A549 treated with RU486 at 1 μM for 4 hours (cell line): ENCODE measurements around the gene ERVW-1. TPM values are rescaled to one million over a fixed set of nuclear protein-coding genes. Genes with fewer than 3 reads are reported as not detected.

ENCODE experiments used
- total RNA-seq: library from RNA; stranded (reverse); fragments of 200-300 nt; extraction: Qiagen RNA extraction; gene quantifications from 5 replicates; pipeline ENCODE4 v1.2.3, GENCODE V29; 2022; ENCODE audit warnings: low read depth

ERVW-1 gene, protein sequence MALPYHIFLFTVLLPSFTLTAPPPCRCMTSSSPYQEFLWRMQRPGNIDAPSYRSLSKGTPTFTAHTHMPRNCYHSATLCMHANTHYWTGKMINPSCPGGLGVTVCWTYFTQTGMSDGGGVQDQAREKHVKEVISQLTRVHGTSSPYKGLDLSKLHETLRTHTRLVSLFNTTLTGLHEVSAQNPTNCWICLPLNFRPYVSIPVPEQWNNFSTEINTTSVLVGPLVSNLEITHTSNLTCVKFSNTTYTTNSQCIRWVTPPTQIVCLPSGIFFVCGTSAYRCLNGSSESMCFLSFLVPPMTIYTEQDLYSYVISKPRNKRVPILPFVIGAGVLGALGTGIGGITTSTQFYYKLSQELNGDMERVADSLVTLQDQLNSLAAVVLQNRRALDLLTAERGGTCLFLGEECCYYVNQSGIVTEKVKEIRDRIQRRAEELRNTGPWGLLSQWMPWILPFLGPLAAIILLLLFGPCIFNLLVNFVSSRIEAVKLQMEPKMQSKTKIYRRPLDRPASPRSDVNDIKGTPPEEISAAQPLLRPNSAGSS
- not detected in 5 replicates for total RNA-seq

GRCh38 chr7:92477681-92478080 lies at the start of gene ERVW-1:
Gene ERVW-1, minus strand, starts transcription at chr7:92477946. Its CDS starts 7,565 bp downstream, at chr7:92470381.

GRCh38 chr7:92447345-92448204 lies 30.2 kb downstream of the ERVW-1 start, which contains the start of gene GATAD1:
Gene GATAD1, plus strand, starts transcription at chr7:92447482. Its CDS starts 248 bp downstream, at chr7:92447730.

Other genes with a start within 250 kb of the ERVW-1 start
- 21.8 to 28.2 TPM (median 27.6 TPM) in 5 replicates for gene KRIT1, start 232.0 kb downstream of the ERVW-1 start, total RNA-seq
- gene ANKIB1, start 232.0 kb downstream of the ERVW-1 start, total RNA-seq, result 15.9 to 20.9 TPM (median 20.0 TPM) in 5 replicates
- 14.5 to 20.3 TPM (median 19.1 TPM) in 5 replicates for gene GATAD1, start 30.5 kb downstream of the ERVW-1 start, total RNA-seq
- 4.2 to 6.8 TPM (median 5.6 TPM) in 5 replicates for gene PEX1, start 50.6 kb upstream of the ERVW-1 start, total RNA-seq
- gene RBM48, start 50.8 kb upstream of the ERVW-1 start, total RNA-seq, result 4.8 to 7.6 TPM (median 6.4 TPM) in 5 replicates
- 16.0 to 30.3 TPM (median 27.1 TPM) in 5 replicates for gene FAM133B, start 112.4 kb upstream of the ERVW-1 start, total RNA-seq